ENCODE measurements around the gene CYLD. TPM values are rescaled to one million over a fixed set of nuclear protein-coding genes. Genes with fewer than 3 reads are reported as not detected.

The CYLD gene
- total and polyA plus RNA-seq, 2 experiments from 2014 or later: 6.9 to 30.9 TPM

DNA sequence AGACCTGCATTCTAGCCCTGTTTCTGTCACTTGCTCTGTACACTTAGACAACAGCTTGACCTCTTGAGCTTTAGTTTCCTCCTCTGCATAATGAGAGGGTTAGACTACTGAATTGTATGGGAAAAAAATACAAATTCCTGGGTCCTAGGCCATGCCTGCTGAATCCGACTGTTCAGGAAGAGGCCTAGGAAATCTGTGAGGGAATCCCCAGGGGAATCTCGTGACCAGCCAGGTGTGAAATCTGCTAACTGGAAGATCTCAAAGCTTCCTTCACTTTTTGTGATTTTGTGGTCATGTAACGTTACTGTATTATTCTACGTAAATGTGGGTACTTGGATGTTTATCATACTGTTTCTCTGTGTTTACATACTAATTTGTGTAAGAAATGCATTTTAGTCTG is 58.2 kb downstream of the CYLD start (continued):
- TF ChIP-seq, protein P1, sequence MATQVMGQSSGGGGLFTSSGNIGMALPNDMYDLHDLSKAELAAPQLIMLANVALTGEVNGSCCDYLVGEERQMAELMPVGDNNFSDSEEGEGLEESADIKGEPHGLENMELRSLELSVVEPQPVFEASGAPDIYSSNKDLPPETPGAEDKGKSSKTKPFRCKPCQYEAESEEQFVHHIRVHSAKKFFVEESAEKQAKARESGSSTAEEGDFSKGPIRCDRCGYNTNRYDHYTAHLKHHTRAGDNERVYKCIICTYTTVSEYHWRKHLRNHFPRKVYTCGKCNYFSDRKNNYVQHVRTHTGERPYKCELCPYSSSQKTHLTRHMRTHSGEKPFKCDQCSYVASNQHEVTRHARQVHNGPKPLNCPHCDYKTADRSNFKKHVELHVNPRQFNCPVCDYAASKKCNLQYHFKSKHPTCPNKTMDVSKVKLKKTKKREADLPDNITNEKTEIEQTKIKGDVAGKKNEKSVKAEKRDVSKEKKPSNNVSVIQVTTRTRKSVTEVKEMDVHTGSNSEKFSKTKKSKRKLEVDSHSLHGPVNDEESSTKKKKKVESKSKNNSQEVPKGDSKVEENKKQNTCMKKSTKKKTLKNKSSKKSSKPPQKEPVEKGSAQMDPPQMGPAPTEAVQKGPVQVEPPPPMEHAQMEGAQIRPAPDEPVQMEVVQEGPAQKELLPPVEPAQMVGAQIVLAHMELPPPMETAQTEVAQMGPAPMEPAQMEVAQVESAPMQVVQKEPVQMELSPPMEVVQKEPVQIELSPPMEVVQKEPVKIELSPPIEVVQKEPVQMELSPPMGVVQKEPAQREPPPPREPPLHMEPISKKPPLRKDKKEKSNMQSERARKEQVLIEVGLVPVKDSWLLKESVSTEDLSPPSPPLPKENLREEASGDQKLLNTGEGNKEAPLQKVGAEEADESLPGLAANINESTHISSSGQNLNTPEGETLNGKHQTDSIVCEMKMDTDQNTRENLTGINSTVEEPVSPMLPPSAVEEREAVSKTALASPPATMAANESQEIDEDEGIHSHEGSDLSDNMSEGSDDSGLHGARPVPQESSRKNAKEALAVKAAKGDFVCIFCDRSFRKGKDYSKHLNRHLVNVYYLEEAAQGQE (IDR thresholded peaks at IDR 0.05; ENCODE audit: unreplicated experiment): no peak
- no peak for TF ChIP-seq CTCF (conservative IDR thresholded peaks at IDR 0.05; ENCODE audit: low read depth in 2 of 2)

DNA sequence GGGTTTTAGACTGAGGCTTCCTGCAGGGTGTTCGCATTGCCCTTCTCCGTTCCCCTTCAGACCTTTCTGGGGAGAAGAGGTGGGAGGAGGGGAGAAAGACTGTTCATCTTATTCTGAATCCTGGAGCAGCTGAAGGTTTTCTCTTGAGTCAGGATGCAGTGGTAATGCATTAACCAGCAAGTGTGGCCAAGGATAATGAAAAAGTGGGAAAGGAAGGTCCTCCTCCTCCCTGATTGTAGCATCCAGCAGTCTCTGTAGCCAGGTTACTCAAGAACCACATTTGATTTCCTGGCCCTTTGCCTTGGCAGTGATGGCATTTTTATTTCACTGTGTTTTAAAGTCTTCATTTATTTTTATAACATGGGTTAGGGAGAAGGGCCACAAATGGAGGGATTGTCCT is 59.1 kb downstream of the CYLD start:
- no peak overlapping the region for H3K4me2 ChIP-seq
- no peaks in the 10 kb centered on the region for H4K20me1 ChIP-seq (replicated peaks; ENCODE audit: insufficient read depth)
- no peaks in the 10 kb centered on the region for H3K4me1 ChIP-seq (ENCODE audit: insufficient read depth)
- H3K4me3 ChIP-seq: no peak overlapping the region
- Mint-ChIP-seq H3K27me3 (ENCODE audit: insufficient read depth, low read depth, poor library complexity) (peaks cover 6% of the 10 kb centered on the region), H3K4me1 (peaks cover 12% of the 10 kb centered on the region), H3K9me3 (no peaks in the 10 kb centered on the region), H3K27ac (no peak overlapping the region), H3K4me3 (no peak overlapping the region), H3K36me3 (ENCODE audit: low read depth) (no peaks in the 10 kb centered on the region)
- no peak overlapping the region for H3K27ac ChIP-seq (ENCODE audit: low read depth)
- DNase-seq (ENCODE audit: low spot score): no peak
- H3K9me2 ChIP-seq (ENCODE audit: insufficient read depth): no peaks in the 10 kb centered on the region
- H3K27me3 ChIP-seq (ENCODE audit: insufficient read depth): no peaks in the 10 kb centered on the region
- H3F3A ChIP-seq (replicated peaks; ENCODE audit: low read depth): no peaks in the 10 kb centered on the region
- H2AFZ ChIP-seq: no peak overlapping the region
- H3K79me2 ChIP-seq (replicated peaks; ENCODE audit: insufficient read depth): no peaks in the 10 kb centered on the region
- no peaks in the 10 kb centered on the region for H3K36me3 ChIP-seq (ENCODE audit: insufficient read depth)
- ATAC-seq: no peak
- TF ChIP-seq POLR2AphosphoS5 (IDR thresholded peaks at IDR 0.05; ENCODE audit: low read depth) (no peak), EZH2phosphoT487 (IDR thresholded peaks at IDR 0.05; ENCODE audit: unreplicated experiment) (no peak), NANOG (IDR thresholded peaks at IDR 0.05; ENCODE audit: borderline replicate concordance) (no peak), CTCF (conservative IDR thresholded peaks at IDR 0.05; ENCODE audit: low read depth in 2 of 2) (no peak), ZNF331 (CRISPR knock-in tag; IDR thresholded peaks at IDR 0.05; ENCODE audit: low read depth) (no peak)

Measured in GM23338 (cell line).